ENCODE measurements around the gene GADD45A.

GADD45A gene

GRCh38 chr1:67690018-67690363 lies 5.0 kb downstream of the GADD45A start:
- no peak for DNase-seq

DNA sequence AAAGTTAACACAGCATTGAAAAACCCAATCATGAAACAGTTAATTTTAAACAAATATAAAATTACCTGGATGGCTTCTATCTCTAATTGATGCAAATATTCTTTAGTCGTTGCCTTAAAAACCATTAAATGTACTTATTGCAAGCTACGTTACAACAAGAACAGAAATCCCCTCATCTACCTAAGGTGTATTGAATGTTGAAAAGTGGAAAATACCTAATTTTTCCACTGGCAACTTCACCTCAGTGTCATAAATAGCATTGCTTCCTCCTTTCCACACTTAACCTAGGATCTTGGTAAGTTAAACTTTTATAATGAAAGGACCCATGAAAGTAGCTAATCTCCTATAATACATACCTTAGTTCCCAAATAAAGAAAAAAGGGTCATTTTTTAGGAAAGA lies 5.4 kb downstream of the GADD45A start:
- DNase-seq = no peak

DNA sequence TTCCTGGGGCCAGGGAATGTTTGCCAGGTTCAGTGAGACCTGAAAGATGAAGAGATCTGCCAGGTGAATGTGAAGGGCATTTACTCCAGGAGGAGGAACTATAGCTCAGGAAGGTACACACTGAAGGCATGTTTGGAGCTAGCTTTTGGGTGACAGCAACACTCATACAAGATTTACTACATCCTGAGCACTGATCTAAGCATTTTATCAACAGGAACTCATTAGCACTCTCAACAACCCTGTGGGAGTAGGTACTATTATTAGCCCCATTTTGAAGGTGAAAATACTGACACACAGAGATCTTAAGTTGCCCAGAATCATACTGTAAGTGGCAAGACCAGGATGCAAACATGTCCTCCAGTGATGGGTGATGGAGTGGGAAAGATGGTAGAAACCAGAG lies 6.7 kb downstream of the GADD45A start:
- no peak for DNase-seq

GRCh38 chr1:67695963-67696362 lies 11.0 kb downstream of the GADD45A start:
- no peak for DNase-seq

GRCh38 chr1:67696708-67697107 lies 11.7 kb downstream of the GADD45A start:
- no peak for DNase-seq

- no peak for DNase-seq
Measured at GRCh38 chr1:67700220-67700619, 15.2 kb downstream of the GADD45A start.

GRCh38 chr1:67700692-67701410 lies 15.8 kb downstream of the GADD45A start:
- no peak for DNase-seq

DNA sequence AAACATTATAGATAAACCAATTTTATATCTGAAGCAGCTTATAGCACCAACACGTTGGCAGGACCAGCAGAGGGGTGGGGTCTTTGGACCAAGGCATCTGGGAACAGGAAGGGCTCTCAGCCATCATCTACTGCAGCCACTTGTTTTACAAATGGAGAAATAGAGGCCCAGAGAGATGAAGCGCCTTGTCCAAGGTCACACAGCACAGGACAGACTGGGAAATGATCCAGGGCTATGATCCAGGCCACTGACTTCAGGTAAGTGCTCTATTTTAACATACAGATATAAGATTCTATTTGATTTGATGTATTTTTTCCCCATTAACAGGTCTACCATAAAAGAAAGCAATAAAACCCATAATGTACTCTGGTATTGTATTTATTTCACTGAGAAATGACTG lies 16.9 kb downstream of the GADD45A start:
- no peak for DNase-seq

GRCh38 chr1:67704351-67704750 lies 19.4 kb downstream of the GADD45A start:
- no peak for DNase-seq

GRCh38 chr1:67705735-67706453 lies 20.9 kb downstream of the GADD45A start:
- no peak for DNase-seq

DNA sequence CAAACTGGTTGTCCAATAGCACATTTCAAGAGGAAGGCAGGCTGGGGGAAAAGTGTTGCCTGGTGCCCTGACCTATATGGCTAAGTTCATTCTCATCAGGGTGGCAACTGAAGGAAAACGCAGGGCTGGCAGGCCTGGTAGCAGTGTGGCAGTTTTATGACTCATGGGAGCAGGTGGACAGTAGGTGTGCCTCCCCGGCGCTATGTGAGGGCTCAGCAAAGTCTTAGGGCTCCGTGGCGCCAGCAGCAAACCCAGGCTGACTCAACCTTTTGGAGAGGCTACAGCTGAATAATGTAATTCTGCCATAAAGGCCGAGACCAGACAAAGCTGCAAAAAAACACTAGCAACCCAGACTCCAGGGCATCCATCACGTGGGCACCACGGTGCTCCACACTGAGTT lies 23.6 kb downstream of the GADD45A start:
- DNase-seq = no peak

DNA sequence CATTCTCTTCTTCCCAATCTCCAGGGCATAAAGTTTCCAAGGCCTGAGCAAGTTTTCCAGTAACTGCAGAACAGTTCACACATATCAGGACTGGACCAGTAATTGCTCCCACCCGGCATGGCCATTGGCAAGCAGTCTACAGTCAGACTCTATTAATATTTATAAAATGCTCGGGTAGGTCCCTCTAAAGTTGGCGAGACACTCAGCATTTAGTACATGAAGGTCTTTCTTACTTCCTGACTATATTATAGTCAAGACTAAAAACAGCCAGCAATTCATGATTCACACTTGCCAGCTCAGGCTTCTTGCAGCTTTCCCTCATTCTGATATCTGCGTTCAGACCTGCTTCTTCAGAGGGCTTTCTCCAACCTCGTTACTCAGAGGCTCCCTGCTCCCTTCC lies 25.4 kb downstream of the GADD45A start:
- DNase-seq = no peak

DNA sequence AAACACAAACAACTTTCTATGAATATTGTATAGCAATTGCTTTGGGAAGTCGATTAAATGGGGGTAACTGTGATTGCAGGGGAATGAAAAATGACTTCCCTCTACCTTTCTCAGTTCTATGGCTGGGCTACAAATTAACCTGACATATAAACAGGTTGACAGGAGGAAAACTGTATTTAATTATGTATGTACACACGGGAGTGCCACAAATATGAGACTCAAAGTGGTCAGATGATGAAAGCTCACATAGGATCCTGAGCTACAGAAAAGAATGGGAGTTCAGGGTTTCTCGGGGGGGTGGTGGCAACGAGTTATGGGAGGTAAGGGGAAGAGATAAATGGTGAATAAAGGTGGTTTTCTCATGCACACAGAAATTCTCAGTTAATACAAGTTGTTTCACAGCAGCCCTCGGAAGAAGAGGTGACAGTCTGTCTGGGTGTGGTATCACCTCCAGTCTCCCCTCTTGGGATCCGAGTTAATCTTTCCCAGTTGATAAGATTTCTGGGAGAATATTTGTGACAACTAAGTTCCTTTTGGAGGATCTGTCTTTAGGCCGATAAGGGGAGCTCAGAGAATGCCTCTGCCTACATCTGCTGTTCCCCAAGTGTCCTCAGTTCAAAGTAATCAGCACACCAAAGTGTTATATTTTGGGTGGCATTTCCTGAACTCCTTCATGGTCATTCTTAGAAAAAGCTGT lies 26.3 kb downstream of the GADD45A start:
- peak in 1 of 2 experiments; percentile 30 for DNase-seq

DNA sequence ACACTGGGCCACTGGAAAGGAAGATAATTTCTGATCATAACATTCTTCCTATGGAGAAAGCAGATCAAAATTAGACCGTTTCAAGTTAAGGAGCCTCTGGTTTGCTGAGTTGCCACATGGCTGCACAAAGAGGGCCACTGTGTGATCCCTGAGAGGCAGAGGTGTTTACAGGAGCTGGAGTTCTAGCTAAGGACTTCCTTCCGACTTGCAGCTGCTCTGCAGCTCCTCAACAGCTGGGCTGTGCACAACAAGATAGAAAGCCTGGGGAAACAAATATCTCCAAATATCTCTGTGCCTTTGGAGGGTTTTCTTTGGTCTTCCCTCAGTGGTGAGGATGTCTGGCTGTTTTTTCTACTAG lies 26.8 kb downstream of the GADD45A start:
- no peak for DNase-seq

GRCh38 chr1:67713057-67713846 lies 28.3 kb downstream of the GADD45A start:
- peak; percentile 65 to 77 for DNase-seq

- DNase-seq = no peak
Measured at GRCh38 chr1:67715819-67716218, 30.8 kb downstream of the GADD45A start.

GRCh38 chr1:67716800-67717199 lies 31.8 kb downstream of the GADD45A start:
- DNase-seq = peak in 1 of 2 experiments; percentile 52

DNA sequence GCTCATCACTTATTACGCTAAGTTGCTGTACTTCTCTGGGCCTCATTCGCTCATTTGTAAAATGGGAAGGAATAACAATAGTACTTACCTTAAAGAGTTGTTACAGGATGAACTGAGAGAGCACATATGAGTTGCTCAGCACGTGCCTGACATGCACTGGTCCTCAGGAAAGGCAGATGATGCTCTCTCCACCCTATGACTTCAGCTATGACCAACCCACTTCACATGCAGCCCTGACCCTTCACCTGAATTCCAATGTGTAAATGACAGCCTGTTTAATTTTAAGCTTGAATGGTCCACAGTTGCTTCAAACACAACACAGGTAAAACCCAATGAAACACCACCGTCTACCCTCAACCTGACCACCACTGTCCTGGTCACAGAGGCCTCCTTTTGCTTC lies 32.9 kb downstream of the GADD45A start:
- DNase-seq = no peak

DNA sequence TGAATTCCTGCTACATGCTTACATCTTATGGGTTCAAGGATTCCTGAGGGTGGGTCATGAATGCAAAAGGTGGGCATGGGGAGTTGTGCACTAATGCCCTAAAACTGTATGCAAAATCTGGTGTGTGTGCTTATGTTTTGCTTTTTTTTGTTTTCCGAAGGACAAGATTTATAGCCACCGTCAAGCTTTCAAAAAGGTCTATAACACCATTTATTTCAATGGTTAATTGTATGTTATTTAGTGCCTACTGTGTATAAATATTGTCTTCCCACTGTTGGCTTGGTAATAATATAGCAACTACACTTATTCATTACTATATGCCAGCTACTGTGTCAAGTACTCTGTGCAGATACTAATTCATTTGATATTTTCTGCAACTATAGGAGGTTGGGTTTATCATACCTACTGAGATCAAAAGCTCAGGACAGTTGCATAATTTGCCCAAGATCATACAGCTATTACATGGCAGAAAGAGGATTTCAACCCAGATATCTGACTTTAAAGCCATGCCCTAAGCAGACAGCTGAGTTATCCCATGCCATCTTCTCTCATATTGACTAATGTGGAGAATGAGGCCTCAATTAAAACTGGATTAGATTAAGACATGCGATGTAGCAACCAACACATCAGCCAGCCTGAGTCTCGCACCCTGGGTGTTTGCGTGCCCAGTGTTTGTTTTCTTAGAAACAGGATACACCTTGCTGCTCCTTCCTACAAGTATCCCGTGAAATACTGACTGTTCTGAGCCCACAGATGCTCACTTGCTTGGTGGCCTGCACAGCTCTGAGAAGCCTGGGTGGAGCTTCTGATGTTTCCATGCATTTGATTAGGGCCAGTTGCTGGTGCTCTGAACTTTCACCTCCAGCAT lies 34.6 kb downstream of the GADD45A start:
- DNase-seq = peak in 1 of 2 experiments; percentile 23

GRCh38 chr1:67721112-67721511 lies 36.1 kb downstream of the GADD45A start:
- DNase-seq = no peak

GRCh38 chr1:67721650-67722291 lies 36.8 kb downstream of the GADD45A start:
- DNase-seq = no peak
